Adrenal gland (tissue), 5 donors: ENCODE measurements around the gene DUSP18.

ENCODE experiments used
- POLR2A ChIP-seq, 2 donors: fragments of 450-650 bp; IDR thresholded peaks; one replicate each; pipeline ENCODE4 v1.6.1; 2017; ENCODE audit warnings: antibody characterized with exemption in 2 of 2, mild to moderate bottlenecking in 2 of 2, moderate library complexity in 1 of 2
- TF ChIP-seq, protein P1 (sequence below), 6 experiments: fragments of 450-650 bp in 4 of 6; fragments of 200-600 bp in 2 of 6; sonication (generic) in 1 of 6; IDR thresholded peaks; 1 replicate in 5 of 6; 2 replicates in 1 of 6; pipeline versions ENCODE4 v1.5.1 to v1.8.0; 2016 to 2021; ENCODE audit warnings: antibody characterized with exemption in 6 of 6, mild to moderate bottlenecking in 2 of 6, moderate library complexity in 1 of 6
- donor health status: DM: no; HTN: no; CAD: no.

DNA sequence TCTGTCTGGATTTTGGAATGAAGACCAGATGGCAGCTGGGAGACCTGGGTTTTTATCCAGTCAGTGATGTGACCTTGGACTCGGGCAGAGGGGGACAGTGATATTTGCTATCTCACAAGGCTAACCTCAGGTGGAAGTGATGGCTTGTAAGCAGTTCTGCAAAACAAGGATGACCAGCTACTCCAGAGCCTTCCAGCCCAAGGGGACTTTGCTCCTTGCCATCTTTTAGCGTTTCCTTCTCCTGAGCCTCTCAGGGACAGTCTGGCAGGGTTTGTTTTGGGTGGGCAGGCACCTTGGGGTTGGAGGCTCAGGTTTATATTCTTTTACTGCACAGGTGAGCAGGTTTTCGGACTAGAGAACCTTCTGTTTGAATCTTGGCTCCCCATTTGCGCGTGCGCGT, 17.5 kb upstream of the DUSP18 start:
- TF ChIP-seq, protein P1, sequence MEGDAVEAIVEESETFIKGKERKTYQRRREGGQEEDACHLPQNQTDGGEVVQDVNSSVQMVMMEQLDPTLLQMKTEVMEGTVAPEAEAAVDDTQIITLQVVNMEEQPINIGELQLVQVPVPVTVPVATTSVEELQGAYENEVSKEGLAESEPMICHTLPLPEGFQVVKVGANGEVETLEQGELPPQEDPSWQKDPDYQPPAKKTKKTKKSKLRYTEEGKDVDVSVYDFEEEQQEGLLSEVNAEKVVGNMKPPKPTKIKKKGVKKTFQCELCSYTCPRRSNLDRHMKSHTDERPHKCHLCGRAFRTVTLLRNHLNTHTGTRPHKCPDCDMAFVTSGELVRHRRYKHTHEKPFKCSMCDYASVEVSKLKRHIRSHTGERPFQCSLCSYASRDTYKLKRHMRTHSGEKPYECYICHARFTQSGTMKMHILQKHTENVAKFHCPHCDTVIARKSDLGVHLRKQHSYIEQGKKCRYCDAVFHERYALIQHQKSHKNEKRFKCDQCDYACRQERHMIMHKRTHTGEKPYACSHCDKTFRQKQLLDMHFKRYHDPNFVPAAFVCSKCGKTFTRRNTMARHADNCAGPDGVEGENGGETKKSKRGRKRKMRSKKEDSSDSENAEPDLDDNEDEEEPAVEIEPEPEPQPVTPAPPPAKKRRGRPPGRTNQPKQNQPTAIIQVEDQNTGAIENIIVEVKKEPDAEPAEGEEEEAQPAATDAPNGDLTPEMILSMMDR (IDR thresholded peaks at IDR 0.05), result no peak
- TF ChIP-seq POLR2A (IDR thresholded peaks at IDR 0.05), result no peak
